ENCODE measurements around the gene PRDM16.

DNA sequence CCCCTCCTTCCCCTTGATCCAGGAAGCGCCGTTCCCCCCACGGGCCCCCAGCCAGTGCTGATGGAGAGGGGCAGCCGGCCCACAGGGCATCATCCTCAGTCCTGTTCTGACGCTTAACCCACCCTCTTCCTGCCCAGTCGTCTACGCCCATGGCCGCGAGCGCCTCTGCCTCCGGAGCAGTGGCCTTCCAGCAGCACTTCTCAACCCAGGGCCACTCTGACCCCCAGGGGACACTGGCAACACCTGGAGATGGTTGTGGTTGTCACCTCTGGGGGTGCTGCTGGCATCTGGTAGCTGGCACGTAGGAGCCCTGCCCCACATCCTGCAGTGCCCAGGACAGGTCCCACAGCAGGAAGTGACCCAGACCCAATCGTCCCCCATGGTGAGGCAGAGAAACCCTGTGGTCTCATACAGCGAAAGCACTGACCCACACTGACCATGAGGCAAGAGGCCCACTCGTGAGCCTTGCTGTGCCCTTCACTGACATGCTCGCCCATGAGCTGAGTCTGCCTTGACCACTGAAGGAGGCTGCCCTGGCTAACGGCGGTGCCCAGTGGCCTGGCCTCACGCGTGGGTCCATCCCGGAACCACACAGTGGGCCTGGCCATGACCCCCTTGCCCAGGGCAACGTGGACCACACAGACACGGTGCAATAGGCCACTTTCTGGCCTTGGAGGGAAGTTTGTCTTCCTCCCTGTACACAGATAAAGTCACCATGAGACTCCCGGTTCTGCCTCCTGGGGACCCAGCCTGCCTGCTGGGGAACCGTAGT, 288.7 kb downstream of the PRDM16 start:
- no peak for TF ChIP-seq CTCF (IDR thresholded peaks at IDR 0.05)
- TF ChIP-seq REST (IDR thresholded peaks at IDR 0.05; ENCODE audit: insufficient read depth in 1 of 2, low read depth in 2 of 2, low read length in 1 of 2): no peak
